ENCODE data around the gene SPRED3.

DNA sequence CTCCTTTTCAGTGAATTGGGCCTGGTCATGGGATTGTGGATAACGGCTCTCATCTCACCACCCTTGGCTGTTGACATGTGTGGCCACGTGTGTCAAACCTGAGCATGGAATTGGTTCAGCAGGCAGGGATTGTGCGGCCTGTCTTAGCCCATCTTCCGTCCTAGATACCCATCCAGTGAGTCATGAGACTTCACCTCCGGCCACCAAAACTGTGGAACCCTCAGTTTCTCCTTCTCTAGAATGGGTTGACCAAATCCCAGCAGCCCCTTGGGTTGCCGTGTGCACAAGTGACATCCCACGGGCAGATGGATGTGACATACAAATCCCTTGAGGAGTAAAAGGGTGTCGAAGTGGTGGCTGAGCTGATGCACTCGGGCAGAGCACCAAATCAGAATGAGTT is 7.4 kb upstream of the SPRED3 start:
- TF ChIP-seq, protein P1, sequence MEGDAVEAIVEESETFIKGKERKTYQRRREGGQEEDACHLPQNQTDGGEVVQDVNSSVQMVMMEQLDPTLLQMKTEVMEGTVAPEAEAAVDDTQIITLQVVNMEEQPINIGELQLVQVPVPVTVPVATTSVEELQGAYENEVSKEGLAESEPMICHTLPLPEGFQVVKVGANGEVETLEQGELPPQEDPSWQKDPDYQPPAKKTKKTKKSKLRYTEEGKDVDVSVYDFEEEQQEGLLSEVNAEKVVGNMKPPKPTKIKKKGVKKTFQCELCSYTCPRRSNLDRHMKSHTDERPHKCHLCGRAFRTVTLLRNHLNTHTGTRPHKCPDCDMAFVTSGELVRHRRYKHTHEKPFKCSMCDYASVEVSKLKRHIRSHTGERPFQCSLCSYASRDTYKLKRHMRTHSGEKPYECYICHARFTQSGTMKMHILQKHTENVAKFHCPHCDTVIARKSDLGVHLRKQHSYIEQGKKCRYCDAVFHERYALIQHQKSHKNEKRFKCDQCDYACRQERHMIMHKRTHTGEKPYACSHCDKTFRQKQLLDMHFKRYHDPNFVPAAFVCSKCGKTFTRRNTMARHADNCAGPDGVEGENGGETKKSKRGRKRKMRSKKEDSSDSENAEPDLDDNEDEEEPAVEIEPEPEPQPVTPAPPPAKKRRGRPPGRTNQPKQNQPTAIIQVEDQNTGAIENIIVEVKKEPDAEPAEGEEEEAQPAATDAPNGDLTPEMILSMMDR (IDR thresholded peaks at IDR 0.05) = no peak
- no peak for TF ChIP-seq POLR2A (IDR thresholded peaks at IDR 0.05)

All from thyroid gland (tissue), 4 donors.